Iris pigment epithelial cell (primary cell): ENCODE results near the gene CCER1.
"Not testable (repeated sequence)": the region's sequence is repeated elsewhere in the genome, so short reads cannot be mapped to it uniquely, and the experiment has no call there.

ENCODE experiments used
- DNase-seq: peaks from one replicate; pipeline ENCODE4 v3.0.0-alpha.2; 2011; ENCODE audit warnings: low read depth

Gene CCER1, protein sequence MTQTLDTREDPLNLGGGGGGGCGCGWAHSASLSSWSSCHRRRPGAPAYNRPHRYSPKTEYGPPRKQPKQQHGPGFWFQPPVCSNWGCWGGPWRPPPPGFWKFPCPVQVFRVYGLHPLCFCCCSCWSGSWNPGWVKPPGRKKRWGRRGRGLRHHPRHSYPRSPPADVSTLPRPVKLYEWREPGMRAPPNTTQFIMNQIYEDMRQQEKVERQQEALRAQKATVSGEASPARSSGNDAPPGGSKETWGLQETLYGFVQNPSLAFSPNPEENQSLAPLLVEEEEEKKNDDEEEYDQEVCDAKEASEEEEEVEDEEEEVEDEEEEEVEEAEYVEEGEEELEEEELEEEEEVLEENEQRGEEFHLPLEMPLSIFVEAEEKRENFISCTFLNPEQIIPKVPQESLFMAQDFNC

DNA sequence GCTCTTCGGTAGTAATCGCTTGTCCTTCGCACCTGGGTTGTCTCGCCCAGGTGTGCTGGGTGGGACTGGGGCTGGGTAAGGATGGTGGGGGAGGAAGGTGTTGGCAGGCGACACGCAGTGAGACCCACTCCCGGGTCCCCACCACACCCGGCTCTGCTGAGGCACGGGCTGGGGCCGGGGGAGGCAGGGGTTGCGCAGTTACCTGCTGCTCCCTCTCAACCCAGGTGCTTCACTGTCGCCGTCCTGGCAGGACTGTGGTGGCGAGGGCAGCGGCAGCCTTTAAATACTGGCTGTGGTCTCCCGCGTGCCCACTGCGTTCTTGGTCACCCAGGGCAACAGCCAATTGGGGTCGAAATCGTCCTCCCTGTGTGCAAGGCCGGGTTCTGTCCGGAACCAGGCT is at the start of gene CCER1:
TSS of gene CCER1 (minus strand) at position 256 of the 400 bp plus-strand sequence. CDS start 434 bp downstream, outside the sequence.
- DNase-seq: no peak

DNA sequence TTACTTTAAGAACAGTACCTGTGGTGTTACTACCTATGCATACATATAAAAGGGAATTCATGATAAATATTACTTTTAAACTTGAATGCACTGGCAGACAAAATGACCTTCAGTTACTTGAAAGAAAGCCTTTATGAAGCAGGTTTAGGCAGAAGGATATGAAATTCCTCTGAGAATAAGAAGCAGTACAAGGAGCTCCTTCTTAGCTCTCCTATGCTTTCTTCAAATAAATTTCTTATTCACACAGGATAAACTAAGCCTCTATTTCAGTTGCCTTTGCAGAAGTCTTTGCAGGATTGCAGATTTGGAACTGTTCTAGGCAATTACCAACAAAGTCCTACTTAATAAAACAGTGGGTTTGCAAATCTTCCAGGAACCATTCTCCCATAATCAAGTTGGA is 48.8 kb upstream of the CCER1 start:
- no peak for DNase-seq

DNA sequence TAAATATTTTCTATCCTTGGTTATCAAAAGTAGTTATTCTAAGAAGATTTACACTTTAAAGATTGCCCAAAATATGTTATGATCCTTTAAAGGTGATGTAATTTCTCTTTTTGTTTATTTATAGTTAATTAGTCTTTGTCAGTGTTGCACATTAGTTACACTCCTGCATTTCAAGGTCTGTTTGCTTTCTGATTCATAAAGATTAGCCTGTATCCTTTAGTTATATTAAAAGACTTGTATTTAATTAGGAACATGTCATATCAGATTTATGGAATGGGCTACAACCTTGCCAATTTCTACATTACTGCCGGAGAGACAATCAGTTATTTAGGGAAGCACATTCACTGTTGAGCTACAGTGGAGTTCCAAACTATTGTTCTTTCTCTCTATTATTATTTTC is 46.3 kb upstream of the CCER1 start:
- DNase-seq: no peak

DNA sequence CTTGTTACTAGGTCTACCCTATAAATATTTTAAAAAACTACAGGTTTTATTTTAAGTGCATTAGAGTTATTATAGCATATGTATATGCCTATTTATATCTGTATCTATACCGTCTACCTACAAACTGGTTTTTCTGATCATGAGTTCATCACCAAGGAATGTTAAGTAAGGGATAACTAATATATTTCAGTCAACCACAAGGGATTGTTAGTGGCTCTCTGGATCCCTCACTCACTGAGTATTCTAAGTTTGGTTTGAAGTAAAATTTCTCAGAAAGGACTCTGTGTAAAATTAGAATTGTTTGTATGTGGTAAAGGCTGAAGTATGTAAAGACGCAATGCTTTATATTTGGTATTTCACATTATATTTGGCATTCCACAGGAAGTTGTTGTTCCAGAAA is 45.0 kb upstream of the CCER1 start:
- peak; percentile 71 for DNase-seq

DNA sequence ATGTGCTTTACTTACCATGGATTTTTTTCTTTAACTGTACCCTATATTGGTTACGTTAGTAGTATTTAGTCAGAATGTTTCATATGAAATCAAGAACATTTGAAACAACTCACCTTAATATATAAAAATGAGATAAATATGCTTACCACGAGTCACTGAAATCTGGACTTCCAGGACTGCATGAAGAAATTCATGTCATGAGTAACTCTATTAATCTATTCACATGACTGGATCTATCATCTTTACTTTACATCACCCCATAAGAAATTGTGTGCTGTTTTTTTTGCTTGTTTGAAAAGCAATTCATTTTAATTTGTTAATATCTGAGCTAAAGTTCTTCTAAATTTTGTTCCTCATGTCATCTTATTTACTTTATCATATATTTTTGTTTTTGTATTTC is 44.6 kb upstream of the CCER1 start:
- DNase-seq: peak; percentile 43

DNA sequence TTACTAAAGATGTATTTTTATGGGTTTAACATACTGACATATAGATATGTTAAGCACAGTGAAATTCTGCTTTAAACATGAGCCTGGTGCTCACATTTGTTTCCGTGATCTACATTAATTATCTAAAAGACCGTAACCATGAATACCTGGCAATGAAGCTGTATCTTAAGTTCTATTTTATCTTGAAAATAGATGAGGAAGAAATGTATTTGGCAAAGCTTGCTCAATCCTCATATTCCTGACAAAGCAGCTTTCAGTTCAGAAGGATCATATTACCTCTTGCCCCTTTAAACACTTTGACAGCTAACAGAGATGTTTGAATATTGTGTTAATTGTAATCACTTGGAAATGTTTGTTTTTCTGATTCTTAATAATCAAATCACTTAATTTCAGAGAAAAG is 40.0 kb upstream of the CCER1 start:
- DNase-seq: peak; percentile 54

DNA sequence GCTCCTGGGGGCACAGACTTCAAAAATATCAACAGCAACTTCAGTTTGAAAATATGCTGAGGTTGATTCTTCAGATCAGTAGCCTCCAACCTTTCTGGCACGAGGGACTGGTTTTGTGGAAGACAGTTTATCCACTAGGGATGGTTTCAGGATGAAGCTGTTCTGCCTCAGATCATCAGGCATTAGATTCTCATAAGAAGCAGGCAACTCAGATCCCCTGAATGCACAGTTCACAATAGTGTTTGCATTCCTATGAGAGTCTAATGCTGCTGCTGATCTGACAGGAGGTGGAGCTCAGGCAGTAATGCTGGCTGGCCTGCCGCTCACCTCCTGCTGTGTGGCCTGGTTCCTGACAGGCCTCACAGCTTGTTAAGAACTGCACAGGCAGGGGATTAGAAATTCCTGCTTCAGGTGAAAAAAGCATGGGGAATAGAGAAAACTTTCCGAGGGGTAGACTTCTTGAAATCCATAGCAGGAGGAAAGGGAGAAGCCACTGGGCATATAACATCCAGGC is 37.0 kb upstream of the CCER1 start:
- no peak for DNase-seq

DNA sequence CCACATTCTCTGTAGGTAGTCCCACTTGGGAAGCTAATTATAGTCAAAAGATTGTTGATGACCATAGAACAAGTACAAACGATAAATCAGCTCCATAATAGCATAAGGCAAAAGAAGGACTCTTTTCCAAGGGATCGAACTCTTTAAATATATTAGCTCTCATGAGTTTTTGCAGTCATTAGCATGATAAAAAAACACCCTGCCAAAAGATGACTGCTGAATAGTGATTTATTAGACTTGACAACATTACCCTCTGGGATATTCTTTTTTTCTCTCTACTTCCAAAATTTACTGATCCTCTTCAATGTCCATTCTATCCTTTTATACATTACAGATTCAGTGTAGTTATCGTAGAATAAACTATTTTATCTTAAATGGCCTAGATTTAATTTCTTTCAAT is 35.6 kb upstream of the CCER1 start:
- DNase-seq: no peak

DNA sequence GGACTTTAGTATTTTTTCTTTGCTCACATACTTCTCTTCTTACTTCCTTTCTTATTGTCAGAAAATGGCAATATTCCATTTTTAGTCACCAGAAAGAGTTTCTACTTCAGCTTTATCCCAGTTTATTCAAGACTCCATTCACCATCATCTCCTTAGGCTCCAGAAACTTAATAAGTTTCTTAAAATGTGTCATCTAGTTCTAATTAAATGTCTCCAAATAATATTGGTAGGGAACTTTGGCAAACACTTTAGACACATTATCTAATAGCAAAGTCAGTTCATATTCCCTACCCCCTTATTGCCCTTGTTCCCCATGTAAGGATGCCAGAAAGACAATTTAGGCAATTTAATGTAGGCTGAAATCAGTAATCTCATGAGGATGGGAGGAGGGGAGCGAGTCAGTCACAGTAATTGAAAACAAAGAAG is 34.7 kb upstream of the CCER1 start:
- no peak for DNase-seq

DNA sequence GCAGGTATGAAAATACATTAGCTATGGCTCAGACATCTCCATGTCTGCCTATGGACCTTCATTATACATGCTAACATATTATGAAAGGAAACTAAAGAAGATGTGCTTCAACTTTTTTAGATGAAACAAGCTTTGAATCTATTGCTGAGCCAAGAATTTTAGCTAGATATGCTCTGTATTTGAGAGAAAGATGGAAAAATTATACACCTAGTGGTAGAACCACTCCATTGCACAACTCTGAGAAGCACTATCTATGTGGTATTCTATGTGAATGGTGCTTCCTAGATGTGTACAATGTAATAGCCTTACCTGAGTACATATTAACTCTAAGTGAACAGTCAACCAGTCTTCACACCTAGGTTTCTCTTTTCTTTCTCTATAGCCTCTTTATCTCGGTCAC is 32.5 kb upstream of the CCER1 start:
- DNase-seq: no peak

DNA sequence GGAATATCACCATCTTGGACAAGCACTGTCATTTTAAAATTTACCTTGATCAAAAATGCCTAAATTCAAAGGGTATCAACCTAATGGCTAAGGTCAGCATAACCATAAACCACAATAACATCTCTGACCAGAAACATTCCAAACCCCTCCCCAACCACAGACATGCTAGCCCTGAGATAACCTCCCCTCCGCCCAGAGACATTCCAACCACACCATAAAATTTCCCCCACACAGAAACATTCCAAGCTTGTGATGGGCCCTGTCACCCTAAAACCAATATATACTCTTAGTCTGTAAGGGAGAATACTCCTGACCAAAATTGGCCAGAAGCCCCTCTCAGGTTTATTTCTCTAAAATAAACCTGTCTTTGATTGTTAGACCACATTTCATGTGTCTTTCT is 32.1 kb upstream of the CCER1 start:
- peak; percentile 60 for DNase-seq

DNA sequence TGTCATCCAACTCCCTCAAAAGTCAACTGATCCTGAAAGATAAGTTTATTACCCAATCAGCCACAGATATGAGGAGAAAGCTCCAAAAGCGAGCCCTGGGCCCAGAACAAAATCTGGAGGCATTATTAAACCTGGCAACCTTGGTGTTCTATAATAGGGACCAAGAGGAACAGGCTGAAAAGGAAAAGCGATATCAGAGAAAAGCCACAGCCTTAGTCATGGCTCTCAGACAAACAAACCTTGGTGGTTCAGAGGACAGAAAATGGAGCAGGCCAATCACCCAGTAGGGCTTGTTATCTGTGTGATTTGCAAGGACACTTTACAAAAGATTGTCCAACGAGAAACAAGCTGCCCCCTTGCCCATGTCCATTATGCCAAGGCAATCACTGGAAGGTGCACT is 30.4 kb upstream of the CCER1 start:
- not testable (repeated sequence) for DNase-seq

DNA sequence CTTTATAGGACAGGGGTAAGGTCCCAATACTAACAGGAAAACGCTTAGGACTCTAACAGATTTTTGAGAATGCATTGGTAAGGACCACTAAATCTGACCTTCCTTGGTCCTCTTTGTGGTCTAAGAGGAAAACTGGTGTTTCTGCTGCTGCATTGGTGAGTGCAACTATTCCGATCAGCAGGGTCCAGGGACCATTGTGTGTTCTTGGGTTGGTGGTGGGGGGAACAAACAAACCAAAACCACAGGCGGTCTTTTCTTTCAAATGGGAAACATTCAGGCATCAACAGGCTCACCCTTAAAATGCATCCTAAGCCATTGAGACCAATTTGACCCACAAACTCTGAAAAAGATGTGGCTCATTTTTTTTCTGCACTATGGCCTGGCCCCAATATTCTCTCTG is 29.1 kb upstream of the CCER1 start:
- no peak for DNase-seq

DNA sequence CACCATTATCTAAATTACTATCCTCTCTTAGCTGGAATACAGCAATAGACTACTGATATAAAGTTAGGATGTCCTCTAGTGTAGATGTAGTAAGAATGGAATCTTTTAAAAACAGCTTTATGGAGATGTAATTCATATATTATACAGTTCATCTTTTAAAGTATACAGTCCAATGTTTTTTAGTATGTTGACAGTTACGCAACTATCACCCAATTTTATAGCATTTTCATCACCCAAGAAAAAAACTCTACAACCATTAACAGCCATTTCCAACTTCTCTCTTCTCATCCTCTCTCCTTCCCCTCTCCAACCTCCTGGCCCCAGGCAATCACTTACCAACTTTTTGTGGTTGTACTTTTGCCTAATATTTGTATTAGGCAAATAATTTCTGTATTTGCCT is 27.2 kb upstream of the CCER1 start:
- DNase-seq: no peak

DNA sequence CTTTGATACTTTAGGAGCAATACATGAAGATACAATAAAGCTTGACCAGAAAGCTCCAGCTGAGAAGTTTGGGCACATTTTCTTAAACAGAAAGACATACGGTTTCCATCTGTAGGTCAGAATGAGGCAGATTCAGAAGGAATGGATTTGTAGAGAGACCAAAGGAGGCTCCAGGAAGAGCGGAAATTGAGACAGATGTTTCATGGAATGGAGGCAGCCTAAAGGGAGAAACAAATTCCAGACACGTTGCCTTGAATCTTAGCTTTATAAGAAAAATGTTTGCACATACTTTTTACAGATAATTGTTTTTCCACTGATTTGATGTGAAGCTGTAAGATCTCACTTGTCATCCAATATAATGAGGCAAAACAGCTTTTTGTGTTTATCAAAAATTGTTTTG is 25.0 kb upstream of the CCER1 start:
- no peak for DNase-seq

DNA sequence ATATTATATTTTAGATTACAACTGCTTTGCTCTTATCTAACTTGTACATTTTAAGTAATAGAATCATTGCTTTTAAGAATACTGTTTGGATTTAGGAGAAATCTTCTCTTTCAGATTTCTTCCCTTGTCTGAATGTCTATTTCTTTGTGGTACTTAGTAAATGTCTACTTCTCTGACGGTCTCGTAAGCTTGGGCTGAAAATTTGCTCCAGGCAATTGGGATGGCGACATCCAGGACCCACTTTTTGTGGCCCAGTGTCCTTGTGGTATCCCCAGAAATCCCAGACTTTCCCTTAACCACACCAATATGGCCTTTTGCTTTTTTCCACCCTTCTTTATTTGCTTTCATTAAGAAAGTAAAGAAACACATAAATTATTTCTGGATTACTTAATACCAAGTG is 24.0 kb upstream of the CCER1 start:
- no peak for DNase-seq

DNA sequence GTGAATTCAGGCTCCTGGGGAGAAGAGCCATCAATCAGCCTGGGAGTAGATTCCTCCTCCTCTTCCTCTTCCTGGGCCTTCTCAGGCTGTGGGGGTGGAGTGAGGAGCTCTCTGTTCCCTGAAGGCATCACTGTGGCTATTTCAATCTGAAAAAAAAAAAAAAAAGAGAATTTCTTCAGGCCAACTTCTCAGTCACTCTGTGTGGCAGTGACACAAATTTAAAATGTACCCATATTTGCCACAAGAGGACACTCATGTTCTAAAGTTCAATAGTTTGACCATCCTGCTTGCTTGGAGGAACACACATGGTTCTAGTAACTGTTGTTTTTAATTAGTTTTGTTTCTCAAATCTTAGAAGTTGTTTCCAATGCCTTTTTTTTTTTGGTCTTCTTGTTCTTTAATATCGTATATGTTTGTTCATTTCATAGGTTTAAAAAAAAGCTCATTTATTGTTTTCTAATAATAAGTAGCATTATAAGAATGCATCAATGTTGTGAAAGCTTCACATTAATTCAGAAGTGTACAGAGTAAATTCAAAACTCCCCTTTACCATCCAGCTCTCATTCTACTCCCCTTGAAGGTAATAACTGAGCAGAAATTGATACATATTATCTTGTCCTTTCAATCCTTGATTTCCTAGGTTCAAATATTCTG is 23.3 kb upstream of the CCER1 start:
- peak; percentile 72 for DNase-seq

DNA sequence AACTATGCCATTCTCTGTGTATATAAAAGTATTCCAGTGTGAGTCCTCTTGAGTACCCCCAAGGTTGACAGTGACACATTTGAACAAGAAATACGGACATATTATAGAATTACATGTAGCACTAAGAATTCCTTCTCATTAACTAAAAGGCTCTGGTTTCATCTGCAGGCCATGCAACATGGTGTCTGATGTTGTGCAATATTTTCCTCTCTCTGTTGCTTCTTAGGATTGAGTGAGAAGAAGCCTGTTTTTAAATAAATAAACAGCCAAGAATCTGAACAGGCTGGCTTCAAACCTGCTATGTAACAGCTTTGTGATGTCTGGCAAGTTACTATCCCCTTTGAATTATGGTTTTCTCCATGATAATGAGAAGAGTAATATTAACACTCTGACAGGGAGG is 22.2 kb upstream of the CCER1 start:
- peak; percentile 80 for DNase-seq

DNA sequence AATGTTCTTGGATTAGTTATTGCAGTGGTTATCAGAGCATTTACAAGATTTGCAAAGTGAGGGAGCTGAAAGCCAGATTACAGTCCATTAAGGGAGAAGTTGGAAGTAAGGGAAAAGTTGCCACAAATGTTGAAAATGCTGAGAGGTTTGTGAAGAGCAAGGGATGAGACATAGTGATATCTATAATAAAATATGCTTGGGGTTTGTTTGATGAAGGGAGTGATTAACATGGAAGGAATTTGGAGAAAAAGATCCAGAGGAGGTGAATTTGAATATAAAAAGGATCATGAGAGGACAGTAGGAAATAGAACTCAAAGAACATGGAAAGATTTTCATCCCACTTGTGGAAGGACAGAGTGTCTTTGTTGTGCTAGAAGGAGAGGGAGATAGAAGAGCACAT is 19.3 kb upstream of the CCER1 start:
- peak; percentile 67 for DNase-seq

DNA sequence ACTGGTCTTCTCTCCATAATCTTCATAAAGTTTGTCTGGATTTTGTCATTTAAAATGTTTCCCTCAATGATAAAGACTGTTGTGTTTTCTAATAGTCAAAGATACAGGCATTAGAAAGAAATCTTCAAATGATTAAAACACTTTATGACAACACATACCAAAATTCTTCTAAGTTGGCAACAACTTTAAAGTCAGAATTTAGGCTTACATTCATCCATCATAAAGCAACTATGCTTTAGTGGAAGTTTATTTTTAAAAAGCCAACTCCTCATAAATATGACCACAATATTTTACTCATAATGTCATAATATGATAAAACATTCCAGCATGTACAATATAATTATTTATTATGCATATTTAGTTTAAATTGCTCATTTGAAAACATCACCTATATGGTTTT is 17.2 kb upstream of the CCER1 start:
- DNase-seq: no peak

DNA sequence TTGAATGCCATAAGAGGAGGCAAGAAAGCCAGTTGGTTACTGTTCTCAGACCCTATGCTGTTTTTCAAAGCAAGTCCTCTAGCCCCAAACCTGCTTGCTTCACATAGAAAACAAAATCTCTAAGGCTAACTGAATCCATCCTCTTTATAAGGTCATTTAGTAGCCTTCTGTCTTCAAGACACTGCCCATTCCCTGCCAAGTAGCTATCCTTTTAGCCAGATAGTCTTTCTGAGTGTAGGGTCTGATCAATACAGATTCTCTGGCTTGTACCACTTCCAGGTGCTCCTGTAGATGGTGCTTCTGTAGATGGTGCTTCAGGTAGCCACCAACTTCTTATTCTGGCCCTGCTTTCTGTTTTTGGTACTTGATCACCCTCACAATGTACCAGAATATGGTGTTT is 15.9 kb upstream of the CCER1 start:
- DNase-seq: no peak

DNA sequence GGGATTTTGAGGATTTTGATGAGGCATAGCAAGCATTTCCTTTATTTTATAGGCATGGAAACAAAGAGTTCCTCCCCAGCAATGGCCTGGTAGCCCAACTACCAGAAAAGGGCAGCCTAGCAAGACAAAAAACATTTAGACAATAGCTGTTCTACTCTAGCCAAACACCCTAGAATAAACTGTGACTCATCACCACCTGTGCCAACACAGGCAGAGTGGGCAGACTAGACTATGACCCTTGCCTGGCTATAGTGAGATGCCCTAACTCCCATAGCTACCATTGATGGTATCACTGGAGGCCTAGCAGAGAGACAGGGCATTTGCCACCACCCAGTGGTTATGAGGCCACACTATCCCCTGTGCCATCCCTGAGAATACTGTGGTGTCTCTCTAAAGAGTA is 15.5 kb upstream of the CCER1 start:
- no peak for DNase-seq

DNA sequence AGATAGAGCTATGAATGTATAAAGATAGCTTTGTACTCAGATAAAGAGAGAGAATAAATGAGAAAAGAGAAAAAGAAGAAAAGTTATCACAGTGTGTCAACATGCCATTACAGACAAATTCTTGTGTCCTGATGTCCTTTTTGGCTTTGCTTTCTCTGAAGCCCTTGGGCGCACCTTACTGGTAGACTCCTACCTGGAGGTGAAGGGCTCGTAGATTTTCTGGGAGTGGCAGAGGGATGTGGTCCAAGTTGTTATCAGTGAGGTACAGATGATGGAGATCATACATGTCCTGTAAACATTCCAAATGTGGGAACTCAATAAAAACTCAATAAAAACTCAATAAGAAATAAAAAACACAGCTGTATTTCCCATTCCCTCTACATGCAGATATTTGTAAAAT is 14.9 kb upstream of the CCER1 start:
- no peak for DNase-seq

DNA sequence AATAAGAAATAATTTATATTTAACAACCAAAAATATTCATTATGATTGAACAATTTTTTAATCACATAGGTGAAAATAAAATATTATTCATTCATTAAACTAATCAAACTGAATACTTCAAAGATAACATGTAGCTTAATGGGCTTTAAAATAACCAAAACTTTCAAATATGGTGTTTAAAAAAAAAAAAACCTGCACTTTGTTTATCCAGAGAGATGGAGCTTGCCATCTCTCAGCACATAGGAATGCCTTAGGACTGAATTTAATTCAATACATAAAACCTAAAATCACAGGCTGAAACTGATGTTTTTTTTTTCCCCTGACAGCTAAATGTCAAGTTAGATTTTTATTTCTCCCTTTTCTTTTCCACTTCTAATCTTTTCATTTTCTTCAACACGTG is 14.4 kb upstream of the CCER1 start:
- no peak for DNase-seq
